Fibroblast of lung (primary cell): ENCODE data around the gene THAP4.

Source experiments
- EZH2 ChIP-seq: IDR thresholded peaks from 2 replicates; pipeline ENCODE4 v1.5.1; 2012; ENCODE audit warnings: low read length, control low read depth, mild to moderate bottlenecking; ENCODE audit errors: missing control alignments
- TF ChIP-seq, protein P1 (sequence below), 2 donors: IDR thresholded peaks in 1 of 2; conservative IDR thresholded peaks in 1 of 2; 1 replicate in 1 of 2; 2 replicates in 1 of 2; pipeline ENCODE4 v1.5.1; 2011 to 2012; ENCODE audit warnings: low read length in 2 of 2, control low read depth in 1 of 2, inconsistent platforms in 1 of 2, low read depth in 1 of 2, mild to moderate bottlenecking in 1 of 2

- TF ChIP-seq, protein P1, sequence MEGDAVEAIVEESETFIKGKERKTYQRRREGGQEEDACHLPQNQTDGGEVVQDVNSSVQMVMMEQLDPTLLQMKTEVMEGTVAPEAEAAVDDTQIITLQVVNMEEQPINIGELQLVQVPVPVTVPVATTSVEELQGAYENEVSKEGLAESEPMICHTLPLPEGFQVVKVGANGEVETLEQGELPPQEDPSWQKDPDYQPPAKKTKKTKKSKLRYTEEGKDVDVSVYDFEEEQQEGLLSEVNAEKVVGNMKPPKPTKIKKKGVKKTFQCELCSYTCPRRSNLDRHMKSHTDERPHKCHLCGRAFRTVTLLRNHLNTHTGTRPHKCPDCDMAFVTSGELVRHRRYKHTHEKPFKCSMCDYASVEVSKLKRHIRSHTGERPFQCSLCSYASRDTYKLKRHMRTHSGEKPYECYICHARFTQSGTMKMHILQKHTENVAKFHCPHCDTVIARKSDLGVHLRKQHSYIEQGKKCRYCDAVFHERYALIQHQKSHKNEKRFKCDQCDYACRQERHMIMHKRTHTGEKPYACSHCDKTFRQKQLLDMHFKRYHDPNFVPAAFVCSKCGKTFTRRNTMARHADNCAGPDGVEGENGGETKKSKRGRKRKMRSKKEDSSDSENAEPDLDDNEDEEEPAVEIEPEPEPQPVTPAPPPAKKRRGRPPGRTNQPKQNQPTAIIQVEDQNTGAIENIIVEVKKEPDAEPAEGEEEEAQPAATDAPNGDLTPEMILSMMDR (conservative IDR thresholded peaks at IDR 0.05 in 1 of 2, IDR thresholded peaks at IDR 0.05 in 1 of 2; ENCODE audit: low read depth in 1 of 2, low read length in 2 of 2): no peak
- no peak for TF ChIP-seq EZH2
Measured at GRCh38 chr2:241540771-241541561, 96.0 kb downstream of the THAP4 start.
